Thoracic aorta (tissue), 2 donors: ENCODE results near the gene CPNE7. TPM values are rescaled to one million over a fixed set of nuclear protein-coding genes. Genes with fewer than 3 reads are reported as not detected.

Experiments
- ATAC-seq: fragments of 150-250 bp; one replicate; pipeline ENCODE4 v1.8.0; 2017; ENCODE audit warnings: low read depth; ENCODE audit not compliant: insufficient number of reproducible peaks, low FRiP score
- DNase-seq: peaks from one replicate; pipeline ENCODE4 v3.0.0-alpha.2; 2020; ENCODE audit warnings: low spot score
- H3K27ac ChIP-seq, 2 donors: fragments of 200-600 bp; sonication (generic); 1 replicate in 1 of 2; 2 replicates in 1 of 2; pipeline ENCODE4 v1.5.1; 2016; ENCODE audit warnings: mild to moderate bottlenecking in 2 of 2, moderate library complexity in 2 of 2
- H3K27me3 ChIP-seq: fragments of 200-600 bp; sonication (generic); replicated peaks from 2 replicates; pipeline ENCODE4 v1.6.0; 2016; ENCODE audit warnings: mild to moderate bottlenecking; ENCODE audit not compliant: insufficient read depth
- H3K36me3 ChIP-seq: fragments of 200-600 bp; sonication (generic); one replicate; pipeline ENCODE4 v1.5.1; 2016
- H3K4me1 ChIP-seq, 2 donors: fragments of 200-600 bp; sonication (generic); 1 replicate in 1 of 2; 2 replicates in 1 of 2; pipeline versions ENCODE4 v1.5.1 to v1.6.0; 2016; ENCODE audit warnings: low read depth in 2 of 2, mild to moderate bottlenecking in 1 of 2; ENCODE audit not compliant: control insufficient read depth in 1 of 2
- H3K4me3 ChIP-seq: fragments of 200-600 bp; sonication (generic); 2 replicates; pipeline ENCODE4 v1.5.1; 2016; ENCODE audit warnings: mild to moderate bottlenecking
- H3K9me3 ChIP-seq: fragments of 200-600 bp; sonication (generic); 2 replicates; pipeline ENCODE4 v1.5.1; 2016
- total RNA-seq, 2 donors: library from RNA; depleted of rRNA; stranded (reverse); fragments of >200 nt; gene quantifications; one replicate each; pipeline versions ENCODE4 v1.1.0 to v1.2.3, GENCODE V29; 2016
- TF ChIP-seq, protein P1 (sequence below): fragments of 200-600 bp; sonication (generic); IDR thresholded peaks from one replicate; pipeline ENCODE4 v1.5.1; 2019; ENCODE audit warnings: antibody characterized with exemption

CPNE7 gene
- total RNA-seq, 2 donors from 2014 or later, result not detected

DNA sequence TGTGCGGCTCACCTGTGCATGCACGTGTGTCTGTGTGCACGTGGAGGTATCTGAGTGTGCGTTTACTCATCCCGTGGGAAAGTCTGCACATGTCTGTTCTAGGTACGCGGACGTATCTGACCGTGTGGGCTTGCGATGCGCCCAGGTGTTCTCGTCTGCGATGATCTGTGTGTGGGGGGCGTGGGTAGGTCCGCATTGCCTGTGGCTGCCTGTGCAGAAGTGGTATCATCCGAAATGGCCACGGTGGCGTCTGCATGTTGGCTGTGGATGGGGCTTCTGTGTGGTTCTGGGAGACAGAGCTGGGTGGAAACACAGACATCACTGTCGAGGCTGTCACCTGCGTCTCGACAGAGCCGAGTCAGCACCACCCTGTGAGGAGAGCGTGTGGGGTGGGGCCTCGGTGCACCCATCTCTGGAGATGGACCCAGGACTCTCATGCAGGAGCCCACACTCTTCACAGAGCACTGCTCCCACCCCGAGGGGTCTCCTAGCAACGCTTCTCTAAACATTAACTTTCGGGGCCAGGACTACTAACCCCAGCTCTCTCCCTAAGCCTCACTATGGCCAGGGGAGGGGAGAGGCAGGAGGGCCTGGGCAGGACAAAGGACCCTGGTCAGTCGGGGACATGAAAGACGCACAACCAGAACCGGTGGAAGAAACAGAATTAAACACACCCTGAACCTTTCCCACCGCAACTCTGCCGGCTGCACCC lies 46.3 kb downstream of the CPNE7 start:
- DNase-seq (no peak), ATAC-seq (no peak)
- H3K4me1 ChIP-seq, result no peaks in the 10 kb centered on the region
- H3K27me3 ChIP-seq, result no peaks in the 10 kb centered on the region
- TF ChIP-seq, protein P1, sequence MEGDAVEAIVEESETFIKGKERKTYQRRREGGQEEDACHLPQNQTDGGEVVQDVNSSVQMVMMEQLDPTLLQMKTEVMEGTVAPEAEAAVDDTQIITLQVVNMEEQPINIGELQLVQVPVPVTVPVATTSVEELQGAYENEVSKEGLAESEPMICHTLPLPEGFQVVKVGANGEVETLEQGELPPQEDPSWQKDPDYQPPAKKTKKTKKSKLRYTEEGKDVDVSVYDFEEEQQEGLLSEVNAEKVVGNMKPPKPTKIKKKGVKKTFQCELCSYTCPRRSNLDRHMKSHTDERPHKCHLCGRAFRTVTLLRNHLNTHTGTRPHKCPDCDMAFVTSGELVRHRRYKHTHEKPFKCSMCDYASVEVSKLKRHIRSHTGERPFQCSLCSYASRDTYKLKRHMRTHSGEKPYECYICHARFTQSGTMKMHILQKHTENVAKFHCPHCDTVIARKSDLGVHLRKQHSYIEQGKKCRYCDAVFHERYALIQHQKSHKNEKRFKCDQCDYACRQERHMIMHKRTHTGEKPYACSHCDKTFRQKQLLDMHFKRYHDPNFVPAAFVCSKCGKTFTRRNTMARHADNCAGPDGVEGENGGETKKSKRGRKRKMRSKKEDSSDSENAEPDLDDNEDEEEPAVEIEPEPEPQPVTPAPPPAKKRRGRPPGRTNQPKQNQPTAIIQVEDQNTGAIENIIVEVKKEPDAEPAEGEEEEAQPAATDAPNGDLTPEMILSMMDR, result no peak
- H3K27ac ChIP-seq, result no peak overlapping the region
- no peaks in the 10 kb centered on the region for H3K9me3 ChIP-seq
- no peak overlapping the region for H3K4me3 ChIP-seq
- no peaks in the 10 kb centered on the region for H3K36me3 ChIP-seq

DNA sequence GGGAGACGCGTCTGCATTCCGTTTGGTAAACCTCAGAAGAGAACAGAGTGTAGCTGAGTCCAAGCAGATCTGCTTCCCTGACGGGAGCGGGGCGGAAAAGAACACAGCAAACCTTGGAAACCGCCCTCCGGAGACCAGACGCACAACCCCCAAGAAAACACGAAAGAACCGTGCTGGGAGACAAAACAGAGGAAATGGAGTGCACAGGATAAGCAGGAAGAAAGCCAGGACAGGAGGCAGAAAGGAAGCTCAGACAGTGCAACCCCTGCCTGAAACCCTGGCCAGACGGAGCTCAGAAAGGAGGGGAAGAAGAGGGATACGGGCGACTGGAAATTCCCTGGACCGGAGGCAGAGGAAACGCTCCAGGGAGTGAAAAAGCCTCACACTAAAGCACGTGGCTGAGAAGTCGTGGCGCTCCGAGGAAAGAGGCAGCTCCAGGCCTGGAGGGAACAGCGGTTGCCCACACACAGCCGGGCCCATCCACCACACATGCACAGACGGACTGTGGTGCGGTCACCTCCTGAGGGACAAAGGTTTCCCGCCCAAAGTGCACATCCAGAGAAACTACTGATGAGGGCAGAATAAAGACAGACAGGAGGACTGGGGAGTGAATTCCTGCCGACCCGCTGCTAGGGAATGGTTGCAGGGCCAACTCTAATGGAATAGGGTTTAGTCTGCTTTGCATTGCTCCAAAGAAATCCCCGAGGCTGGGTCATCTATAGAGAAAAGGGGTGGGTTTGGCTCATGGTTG lies 48.1 kb downstream of the CPNE7 start:
- no peak for DNase-seq
- H3K4me1 ChIP-seq, result no peaks in the 10 kb centered on the region
- no peaks in the 10 kb centered on the region for H3K9me3 ChIP-seq
- TF ChIP-seq, protein P1, result no peak
- H3K27ac ChIP-seq, result no peak overlapping the region
- no peaks in the 10 kb centered on the region for H3K36me3 ChIP-seq
- no peak overlapping the region for H3K4me3 ChIP-seq
- H3K27me3 ChIP-seq, result no peaks in the 10 kb centered on the region
- ATAC-seq, result no peak

DNA sequence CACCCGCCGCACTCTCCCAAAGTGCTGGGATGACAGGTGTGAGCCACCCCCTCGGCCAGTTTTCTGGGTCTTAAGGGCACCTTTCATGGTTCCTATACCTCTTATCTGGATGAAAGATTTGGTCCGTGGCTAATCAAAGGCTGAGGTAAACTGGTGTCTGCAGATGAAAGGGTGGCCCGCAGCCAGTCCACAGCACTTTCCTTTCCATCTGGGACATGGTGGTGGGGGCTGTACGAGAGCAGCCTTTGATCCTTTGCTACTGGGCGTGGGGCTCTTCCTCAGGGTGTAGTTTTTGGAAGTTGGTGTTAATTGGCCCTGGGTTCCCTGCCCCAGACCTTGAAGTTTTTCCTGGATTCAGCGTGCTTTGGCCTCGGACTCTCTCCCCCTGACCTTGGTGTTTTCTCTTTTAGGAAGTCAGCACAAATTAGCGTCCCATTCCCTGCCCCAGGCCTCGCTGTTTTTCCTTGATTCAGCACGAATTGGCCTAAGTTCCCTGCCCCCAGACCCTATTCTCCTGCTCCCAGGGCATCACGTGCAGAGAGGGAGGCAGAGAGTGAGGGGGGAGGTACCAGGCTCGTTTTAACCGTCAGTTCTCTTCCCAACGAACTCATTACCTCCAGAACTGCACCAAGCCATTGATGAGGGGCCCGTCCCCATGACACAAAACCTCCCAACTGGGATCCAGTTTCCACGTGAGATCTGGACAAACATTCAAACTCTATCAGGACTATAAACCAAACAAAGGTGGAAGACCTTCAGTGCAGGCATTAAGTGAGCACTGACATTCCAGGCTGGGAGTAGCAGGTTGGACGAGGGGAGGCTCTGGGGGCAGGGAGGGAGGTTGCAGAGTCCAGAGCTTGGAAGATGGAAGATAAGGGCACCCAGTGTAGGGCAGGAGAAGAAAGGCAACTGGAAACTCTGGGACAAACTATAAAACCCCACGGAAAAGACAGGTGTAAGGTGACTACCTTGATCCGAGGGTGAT lies 49.5 kb downstream of the CPNE7 start:
- TF ChIP-seq, protein P1, result no peak
- DNase-seq (no peak), ATAC-seq (no peak)

DNA sequence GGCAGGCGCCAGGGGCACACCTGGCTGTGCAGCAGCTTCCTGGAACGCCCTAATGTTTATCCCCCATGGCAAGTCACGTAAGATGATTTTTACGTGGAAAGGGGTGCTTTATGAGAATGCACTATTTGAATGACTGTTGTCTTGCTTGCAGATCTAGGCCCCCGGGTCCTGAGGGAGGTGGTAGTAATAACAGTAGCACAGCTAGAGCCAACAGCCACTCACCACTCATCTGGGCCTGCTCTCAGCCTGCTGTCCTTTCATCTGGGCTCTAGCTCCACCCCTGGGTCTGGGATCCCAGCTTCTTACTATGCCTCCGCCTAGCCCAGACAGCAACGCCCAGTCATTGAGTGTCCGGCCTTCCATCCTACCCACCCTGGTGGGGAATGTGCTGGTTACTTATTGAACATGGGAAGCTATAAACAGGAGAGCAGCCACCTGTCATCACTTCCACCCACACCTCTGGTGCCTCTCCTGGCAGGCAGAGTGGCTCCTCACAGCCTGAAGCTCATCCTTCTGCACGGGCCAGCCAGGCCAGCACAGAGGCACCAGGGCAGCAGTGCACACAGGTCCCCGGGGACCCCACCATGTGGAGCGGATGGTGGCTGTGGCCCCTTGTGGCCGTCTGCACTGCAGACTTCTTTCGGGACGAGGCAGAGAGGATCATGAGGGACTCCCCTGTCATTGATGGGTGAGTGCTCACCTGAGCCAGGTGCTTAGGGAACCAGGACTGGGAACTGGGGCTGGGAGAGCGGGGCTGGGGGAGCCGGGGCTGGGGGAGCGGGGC lies 54.5 kb downstream of the CPNE7 start:
- no peaks in the 10 kb centered on the region for H3K36me3 ChIP-seq
- no peak overlapping the region for H3K4me3 ChIP-seq
- ATAC-seq (no peak), DNase-seq (no peak)
- TF ChIP-seq, protein P1, result no peak
- no peaks in the 10 kb centered on the region for H3K4me1 ChIP-seq
- no peak overlapping the region for H3K27ac ChIP-seq
- H3K27me3 ChIP-seq, result no peaks in the 10 kb centered on the region
- H3K9me3 ChIP-seq, result no peaks in the 10 kb centered on the region

More for the DNA sequence above, 49.5 kb downstream of the CPNE7 start:
- Histone ChIP-seq H3K4me1 (no peaks in the 10 kb centered on the region), H3K9me3 (no peaks in the 10 kb centered on the region), H3K4me3 (no peak overlapping the region), H3K27ac (no peak overlapping the region), H3K27me3 (no peaks in the 10 kb centered on the region), H3K36me3 (no peaks in the 10 kb centered on the region)
